Cardiac muscle cell (in vitro differentiated cells and primary cell): ENCODE data around the gene SLFNL1. TPM values are rescaled to one million over a fixed set of nuclear protein-coding genes. Genes with fewer than 3 reads are reported as not detected.

ENCODE experiments used
- DNase-seq, 2 donors: peaks; one replicate each; pipeline versions ENCODE4 v3.0.0 to v3.0.0-alpha.2; 2010 to 2017; ENCODE audit warnings: low read depth in 1 of 2, low spot score in 1 of 2
- H3K27ac ChIP-seq: fragments of 200-600 bp; sonication (generic); 2 replicates; pipeline ENCODE4 v1.5.1; 2016
- H3K27me3 ChIP-seq: fragments of 200-600 bp; sonication (generic); 2 replicates; pipeline ENCODE4 v1.6.0; 2016; ENCODE audit warnings: control low read depth
- H3K36me3 ChIP-seq: fragments of 200-600 bp; sonication (generic); 2 replicates; pipeline ENCODE4 v1.5.1; 2016; ENCODE audit warnings: control low read depth
- H3K4me1 ChIP-seq: fragments of 200-600 bp; sonication (generic); 2 replicates; pipeline ENCODE4 v1.8.1; 2017; ENCODE audit warnings: low read depth, mild to moderate bottlenecking, mixed run types
- H3K4me3 ChIP-seq: fragments of 200-600 bp; sonication (generic); 2 replicates; pipeline ENCODE4 v1.5.1; 2016; ENCODE audit warnings: mild to moderate bottlenecking
- H3K9me3 ChIP-seq: fragments of 200-600 bp; sonication (generic); 2 replicates; pipeline ENCODE4 v1.5.1; 2017; ENCODE audit warnings: low read depth, mild to moderate bottlenecking, control low read depth
- CTCF ChIP-seq: IDR thresholded peaks from 2 replicates; pipeline ENCODE4 v1.5.1; 2012; ENCODE audit warnings: low read depth, mild to moderate bottlenecking, low read length
- polyA plus RNA-seq: library from polyadenylated mRNA; unstranded; fragments of >200 nt; fragmentation: Nextera tagmentation; extraction: Ambion mirVana; gene quantifications from 2 replicates; pipeline ENCODE4 v1.2.1, GENCODE V29; 2016
- total RNA-seq: library from RNA; depleted of rRNA; stranded (reverse); fragments of >200 nt; gene quantifications from 2 replicates; pipeline ENCODE4 v1.2.3, GENCODE V29; 2016

Gene SLFNL1
- total and polyA plus RNA-seq, 2 experiments from 2014 or later, result 0.73 to 3.0 TPM

GRCh38 chr1:40998668-40999067, 22.9 kb downstream of the SLFNL1 start:
- peaks cover 16% of the 10 kb centered on the region for H3K36me3 ChIP-seq

GRCh38 chr1:40997096-40997495, 24.4 kb downstream of the SLFNL1 start:
- H3K36me3 ChIP-seq, result peaks cover 18% of the 10 kb centered on the region
- TF ChIP-seq CTCF, result no peak
- no peaks in the 10 kb centered on the region for H3K4me1 ChIP-seq
- no peak for DNase-seq
- no peaks in the 10 kb centered on the region for H3K9me3 ChIP-seq
- no peak overlapping the region for H3K4me3 ChIP-seq
- no peaks in the 10 kb centered on the region for H3K27me3 ChIP-seq
- H3K27ac ChIP-seq, result no peak overlapping the region

More at GRCh38 chr1:40998668-40999067, 22.9 kb downstream of the SLFNL1 start:
- Histone ChIP-seq H3K4me3 (no peak overlapping the region), H3K4me1 (no peaks in the 10 kb centered on the region), H3K9me3 (no peaks in the 10 kb centered on the region), H3K27me3 (no peaks in the 10 kb centered on the region), H3K27ac (no peak overlapping the region)
- no peak for DNase-seq
- no peak for TF ChIP-seq CTCF

- no peak overlapping the region for H3K4me3 ChIP-seq
- TF ChIP-seq CTCF, result no peak
- peaks cover 6% of the 10 kb centered on the region for H3K4me1 ChIP-seq
- no peaks in the 10 kb centered on the region for H3K9me3 ChIP-seq
- peaks cover 27% of the 10 kb centered on the region for H3K36me3 ChIP-seq
- H3K27ac ChIP-seq, result no peak overlapping the region
- H3K27me3 ChIP-seq, result no peaks in the 10 kb centered on the region
- DNase-seq, result no peak
These were observed 32.5 kb downstream of the SLFNL1 start for GRCh38 chr1:40989066-40989465.

- H3K4me1 ChIP-seq, result peaks cover 6% of the 10 kb centered on the region
- no peaks in the 10 kb centered on the region for H3K9me3 ChIP-seq
- H3K27me3 ChIP-seq, result no peaks in the 10 kb centered on the region
- TF ChIP-seq CTCF, result no peak
- no peak overlapping the region for H3K27ac ChIP-seq
- DNase-seq, result no peak
- peaks cover 27% of the 10 kb centered on the region for H3K36me3 ChIP-seq
- no peak overlapping the region for H3K4me3 ChIP-seq
These were observed 33.2 kb downstream of the SLFNL1 start for GRCh38 chr1:40988280-40988679.

GRCh38 chr1:40987439-40988276, 33.9 kb downstream of the SLFNL1 start:
- no peaks in the 10 kb centered on the region for H3K27me3 ChIP-seq
- no peaks in the 10 kb centered on the region for H3K9me3 ChIP-seq
- DNase-seq, result no peak
- no peak overlapping the region for H3K27ac ChIP-seq
- no peak for TF ChIP-seq CTCF
- H3K4me1 ChIP-seq, result peaks cover 6% of the 10 kb centered on the region
- H3K4me3 ChIP-seq, result no peak overlapping the region
- H3K36me3 ChIP-seq, result peaks cover 27% of the 10 kb centered on the region
